ENCODE measurements around the gene LMNA. TPM values are rescaled to one million over a fixed set of nuclear protein-coding genes. Genes with fewer than 3 reads are reported as not detected.
A peak's percentile ranks its signal among the peaks of the same experiment; 100 is the strongest.
"Not testable (repeated sequence)": the region's sequence is repeated elsewhere in the genome, so short reads cannot be mapped to it uniquely, and the experiment has no call there.

LMNA gene
- total RNA-seq, 2 donors from 2014 or later, result 335 to 478 TPM

DNA sequence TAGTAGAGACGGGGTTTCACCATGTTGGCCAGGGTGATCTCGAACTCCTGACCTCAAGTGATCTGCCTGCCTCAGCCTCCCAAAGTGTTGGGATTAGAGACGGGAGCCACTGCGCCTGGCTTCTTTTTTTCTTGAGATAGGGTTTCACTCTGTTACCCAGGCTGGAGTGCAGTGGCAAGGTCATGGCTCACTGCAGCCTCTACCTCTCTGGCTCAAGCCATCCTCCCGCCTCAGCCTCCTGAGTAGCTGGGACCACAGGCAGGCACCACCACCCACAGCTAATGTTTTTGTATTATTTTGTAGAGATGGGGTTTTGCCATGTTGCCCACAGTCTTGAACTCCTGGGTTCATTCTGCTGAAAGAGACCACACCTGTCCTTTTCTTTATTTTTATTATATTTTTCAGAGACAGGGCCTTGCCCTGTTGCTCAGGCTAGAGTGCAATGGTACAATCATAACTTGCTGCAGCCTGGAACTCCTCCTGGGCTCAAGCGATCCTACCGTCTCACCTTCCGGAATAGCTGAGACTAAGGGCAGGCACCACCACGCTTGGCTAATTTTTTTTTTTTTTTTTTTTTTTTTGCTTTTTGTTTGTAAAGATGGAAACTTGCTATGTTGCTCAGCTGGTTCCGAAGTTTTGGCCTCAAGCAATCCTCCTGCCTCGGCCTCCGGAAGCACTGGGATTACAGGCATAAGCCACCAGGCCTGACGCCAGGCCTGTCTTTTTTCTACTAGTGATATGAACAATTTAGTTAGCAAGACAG lies 3.1 kb downstream of the LMNA start:
- intact Hi-C loops (cut with DNase I, micrococcal nuclease), result no loop called here
- DNase-seq (no peak), ATAC-seq (no peak)

DNA sequence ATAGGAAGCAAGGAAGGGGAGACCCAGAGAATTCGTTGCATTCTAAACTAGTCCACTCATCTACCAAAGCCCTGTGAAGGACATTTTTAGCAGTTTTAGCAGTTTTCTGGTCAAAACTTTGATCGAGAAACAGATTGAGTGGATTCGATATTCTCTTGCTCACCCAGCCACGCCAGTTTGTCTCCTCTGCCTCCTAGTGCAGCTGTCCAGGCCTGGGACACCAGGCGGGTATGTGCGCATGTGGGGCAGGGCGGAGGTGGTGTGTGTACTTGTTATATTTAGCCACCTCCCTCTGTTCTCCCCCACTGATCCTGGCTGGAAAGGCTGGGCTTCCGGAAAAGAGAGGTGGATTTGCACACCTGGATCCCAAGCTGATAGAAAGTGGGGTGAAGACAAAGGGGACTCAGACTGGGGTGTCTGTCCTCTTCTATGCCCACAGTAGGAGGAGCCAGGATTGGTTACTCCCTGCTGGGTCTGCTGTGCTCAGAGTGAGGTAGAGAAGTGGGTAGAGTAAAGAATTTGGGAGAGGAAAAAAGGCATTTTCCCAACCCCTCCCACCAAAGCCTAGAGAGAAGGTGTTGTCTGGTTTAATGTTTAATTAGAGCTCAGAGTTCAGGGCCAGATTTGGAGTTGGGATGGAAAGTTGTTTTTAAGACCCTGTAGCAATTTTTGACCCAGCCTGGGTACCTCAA lies 3.8 kb downstream of the LMNA start:
- intact Hi-C loops (cut with DNase I, micrococcal nuclease), result no loop called here
- DNase-seq (peak; percentile 85 to 92), ATAC-seq (peak; percentile 58)

DNA sequence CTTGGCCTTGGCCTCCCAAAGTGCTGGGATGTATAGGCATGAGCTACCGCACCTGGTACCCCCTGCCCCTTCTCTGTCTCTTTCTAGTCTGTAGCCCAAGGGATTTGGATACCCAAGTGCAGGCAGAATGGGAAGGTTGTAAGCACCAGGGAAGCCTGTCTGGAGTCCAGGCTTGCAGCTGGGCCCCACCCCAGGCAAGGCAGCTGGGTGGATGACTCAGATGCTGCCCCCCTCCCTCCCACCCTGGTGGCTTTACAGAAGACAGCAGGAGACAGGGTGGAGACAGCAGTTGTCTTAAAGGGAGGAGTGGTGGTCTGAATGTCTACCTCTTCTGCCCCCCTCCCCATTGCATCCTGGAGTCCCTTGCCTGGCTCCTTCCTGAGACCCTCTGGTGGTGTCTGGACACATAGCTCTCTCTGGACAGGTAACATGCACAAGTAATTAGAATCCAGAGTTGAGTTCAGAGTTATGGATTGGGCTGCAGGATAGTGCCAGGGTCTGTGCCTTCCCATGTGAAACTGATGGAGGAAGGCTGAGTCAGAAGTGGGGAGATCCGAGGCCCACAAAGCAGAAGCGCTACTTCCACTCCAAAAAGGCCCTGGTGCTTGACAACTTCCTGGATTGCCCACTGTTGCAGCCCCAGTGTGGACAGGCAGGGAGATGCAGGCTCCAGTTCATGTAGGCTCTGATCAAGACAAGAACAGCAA lies 5.1 kb downstream of the LMNA start:
- intact Hi-C loops (cut with DNase I, micrococcal nuclease), result no loop called here
- DNase-seq (peak; percentile 65 to 75), ATAC-seq (peak; percentile 12)

DNA sequence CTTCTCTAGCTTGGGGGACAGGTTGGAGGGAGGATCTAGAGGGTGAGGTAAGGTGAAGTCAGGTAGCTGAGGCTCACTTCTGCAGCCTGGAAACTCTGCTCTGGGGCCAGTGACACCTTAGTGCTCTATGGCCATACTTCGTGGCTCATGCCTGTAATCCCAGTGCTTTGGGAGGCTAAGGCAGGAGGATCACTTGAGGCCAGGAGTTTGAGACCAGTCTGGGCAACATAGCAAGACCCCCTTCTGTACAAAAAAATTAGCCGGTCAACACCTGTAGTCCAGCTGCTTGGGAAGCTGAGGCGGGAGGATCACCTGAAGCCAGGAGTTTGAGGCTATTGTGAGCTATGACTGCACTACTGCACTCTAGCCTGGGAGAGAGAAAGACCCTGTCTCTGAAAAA lies 5.8 kb downstream of the LMNA start:
- ATAC-seq (no peak), DNase-seq (no peak)
- intact Hi-C loops (cut with DNase I, micrococcal nuclease), result no loop called here

DNA sequence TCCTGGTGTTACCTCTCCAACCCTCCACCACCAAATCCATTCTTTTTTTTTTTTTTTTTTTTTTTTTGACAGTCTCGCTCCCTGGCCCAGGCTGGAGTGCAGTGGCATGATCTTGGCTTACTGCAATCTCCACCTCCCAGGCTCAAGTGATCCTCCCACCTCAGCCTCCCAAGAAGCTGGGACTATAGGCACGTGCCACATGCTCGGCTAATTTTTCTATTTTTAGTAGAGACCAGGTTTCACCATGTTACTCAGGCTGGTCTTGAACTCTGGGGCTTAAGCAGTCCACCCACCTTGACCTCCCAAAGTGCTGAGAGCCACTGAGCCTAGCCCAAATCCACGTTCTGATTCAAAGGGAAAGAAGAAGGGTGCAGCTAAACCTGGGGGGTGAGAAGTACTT lies 6.5 kb downstream of the LMNA start:
- intact Hi-C loops (cut with DNase I, micrococcal nuclease); ATAC-seq; DNase-seq: not testable (repeated sequence)

DNA sequence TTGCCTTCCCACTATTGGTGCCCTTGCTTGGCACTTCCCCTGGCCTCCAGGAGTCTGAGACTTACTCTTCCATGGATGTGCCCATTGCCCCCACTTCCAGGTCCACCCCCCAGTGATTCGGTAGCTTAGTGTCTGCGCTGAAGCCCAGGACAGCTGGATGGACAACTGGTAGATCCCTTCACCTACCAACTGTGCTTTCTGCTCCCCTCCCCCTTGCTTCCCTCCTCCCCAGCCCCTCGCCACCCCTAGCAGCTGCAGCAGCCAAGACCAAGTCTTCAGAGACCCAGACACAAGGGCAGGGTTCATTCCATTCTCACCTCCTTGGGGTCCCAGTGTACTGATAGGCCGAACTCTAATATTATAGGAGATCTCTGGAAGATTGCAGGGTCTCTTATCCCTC lies 6.9 kb downstream of the LMNA start:
- no peak for DNase-seq
- no peak for ATAC-seq
- intact Hi-C loops (cut with DNase I, micrococcal nuclease), result no loop called here

DNA sequence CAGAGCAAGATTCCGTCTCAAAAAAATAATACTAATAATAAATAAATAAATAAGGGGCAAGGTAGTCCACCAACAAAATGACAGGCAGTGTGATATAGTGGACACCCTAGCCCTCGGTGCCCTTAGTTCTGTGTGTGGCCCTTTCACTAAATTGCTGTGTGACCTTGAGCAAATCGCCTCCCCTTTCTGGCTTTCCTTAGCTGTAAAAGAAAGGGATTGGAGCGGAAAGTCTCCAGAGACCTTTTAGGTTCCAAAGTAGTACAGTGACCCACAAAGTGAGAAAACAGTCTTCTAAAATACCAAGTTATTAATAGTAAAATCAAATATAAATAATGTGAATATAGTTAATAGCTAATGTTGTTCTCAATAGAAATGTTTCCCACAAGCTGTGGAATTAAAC lies 7.6 kb downstream of the LMNA start:
- intact Hi-C loops (cut with DNase I, micrococcal nuclease), result no loop called here

DNA sequence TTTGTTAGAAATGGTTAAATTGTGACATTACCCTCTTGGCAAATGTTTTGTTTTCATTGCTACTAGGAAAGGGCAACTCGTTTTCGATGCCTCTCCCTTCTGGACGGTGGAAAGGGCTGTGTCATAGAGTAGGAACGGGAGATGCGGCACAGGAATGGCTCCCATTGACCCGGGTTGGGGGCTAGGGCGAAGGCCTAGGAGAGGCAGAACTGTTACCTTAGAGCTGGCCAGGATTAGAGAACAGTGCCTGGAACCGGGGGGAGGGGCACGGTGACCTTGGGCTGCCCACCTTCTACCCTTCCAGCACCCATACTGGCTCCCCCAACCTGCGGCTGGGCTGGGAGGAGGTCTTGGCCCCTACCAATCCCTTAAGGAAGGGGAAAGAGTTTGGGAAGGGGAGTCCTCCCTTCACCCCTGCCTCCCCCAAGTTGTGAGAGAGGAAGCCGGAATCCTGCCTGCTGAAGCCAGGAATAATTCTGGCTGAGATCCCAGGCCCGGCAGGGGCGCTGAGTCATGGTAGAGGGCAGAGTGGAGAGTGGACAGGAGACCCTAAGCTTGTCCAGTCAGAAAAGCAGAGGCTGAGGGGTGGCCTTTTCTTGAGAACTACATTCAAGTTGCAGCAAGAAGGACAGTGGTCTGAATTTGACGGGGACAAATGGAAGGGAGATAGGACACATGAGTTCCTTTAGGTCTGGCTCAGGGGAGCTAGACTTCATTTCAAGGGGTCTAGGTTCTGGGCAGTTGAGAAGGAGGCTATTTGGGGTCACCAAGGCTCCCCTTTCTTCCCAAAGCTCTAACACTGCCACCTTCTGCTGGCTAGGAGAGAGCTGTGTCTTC lies 8.2 kb downstream of the LMNA start:
- DNase-seq, result peak; percentile 68 to 79
- ATAC-seq, result peak; percentile 6
- intact Hi-C loops (cut with DNase I, micrococcal nuclease), result no loop called here

More for the DNA sequence above, 7.6 kb downstream of the LMNA start:
- DNase-seq (no peak), ATAC-seq (no peak)

DNA sequence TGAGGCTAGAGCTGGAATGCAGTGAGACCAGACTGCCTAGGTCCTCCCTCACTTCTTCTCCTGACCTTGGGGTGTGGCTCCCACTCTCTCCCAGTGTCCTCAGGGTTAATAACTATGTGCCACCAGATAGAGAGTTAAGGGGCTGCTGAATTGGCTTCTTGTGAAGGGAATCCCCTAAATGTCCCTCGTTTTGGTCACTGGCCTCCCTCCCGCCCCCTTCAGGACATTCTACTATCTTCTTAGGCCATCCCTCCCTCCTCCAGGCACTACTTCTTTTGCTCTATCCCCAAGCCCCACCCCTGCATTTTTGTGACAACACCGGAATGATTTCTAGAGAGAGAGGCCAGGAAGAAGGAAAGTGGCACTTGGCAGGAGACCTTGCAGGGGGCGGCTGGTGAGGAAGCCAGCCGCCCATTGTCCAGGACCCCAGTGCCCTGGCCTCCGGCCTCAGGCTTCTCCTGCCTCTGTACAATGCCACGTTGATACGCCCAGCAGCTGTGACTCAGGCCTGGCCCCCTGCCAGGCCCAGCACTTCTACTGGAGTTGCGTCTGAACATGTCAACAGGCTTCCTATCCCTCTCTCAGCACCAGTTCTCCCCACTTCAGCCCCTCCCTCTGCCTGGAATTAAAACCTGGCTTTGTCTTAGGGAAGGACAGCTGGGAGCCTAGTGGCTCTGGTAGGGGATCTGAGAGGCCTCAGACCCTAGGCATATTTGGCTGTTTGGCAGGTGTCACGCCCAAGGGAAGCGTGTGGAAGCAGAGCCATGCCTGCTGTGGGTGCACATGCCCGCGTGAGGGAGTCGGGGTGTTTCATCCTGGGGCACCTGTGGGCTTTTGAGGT lies 9.1 kb downstream of the LMNA start:
- DNase-seq (peak; percentile 92 to 96), ATAC-seq (peak; percentile 70)
- intact Hi-C loops (cut with DNase I, micrococcal nuclease), result no loop called here

DNA sequence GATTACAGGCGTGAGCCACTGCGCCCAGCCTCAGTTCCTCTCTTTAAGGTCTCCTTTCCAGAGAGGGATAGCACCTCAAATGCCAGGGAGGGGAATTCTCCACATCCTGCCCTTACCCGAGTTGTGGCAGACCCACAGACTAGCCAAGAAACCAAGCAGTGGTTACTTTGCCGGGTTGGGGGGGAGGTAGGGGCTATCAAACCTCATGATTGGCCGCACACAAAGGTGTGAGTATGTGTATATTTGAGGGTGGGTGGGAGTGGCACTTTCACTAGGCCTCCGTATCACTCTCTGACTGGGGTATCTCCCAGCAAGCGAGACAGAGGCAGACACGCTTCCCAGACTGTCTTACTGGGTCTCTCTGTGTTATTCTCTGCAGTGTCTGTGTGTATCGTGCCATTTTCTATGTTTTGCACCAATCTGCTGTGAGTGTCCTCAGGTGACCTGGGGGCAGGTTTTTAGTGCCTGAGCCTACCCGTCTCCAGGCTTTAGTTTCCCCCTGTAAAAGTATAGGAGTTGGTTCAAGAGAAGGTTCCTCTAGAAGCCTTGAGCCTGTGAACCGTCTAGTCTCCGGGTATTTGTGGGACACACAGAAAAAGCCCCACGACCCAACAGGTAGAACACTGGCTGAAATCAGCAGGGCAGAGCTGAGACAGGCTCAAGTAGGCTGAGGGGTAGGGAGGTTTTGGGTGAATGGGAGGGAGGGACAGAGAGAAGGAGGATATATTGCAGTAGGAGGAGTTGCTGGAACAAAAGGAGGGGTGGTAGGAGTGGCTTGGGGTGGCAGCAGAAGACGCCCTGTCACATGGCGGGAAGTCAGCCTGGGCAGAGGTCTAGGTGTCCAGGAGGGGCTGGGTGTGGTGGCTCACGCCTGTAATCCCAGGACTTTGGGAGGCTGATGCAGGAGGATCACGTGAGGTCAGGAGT lies 10.3 kb downstream of the LMNA start:
- intact Hi-C loops (cut with DNase I, micrococcal nuclease), result no loop called here
- DNase-seq, result peak; percentile 74 to 94
- peak; percentile 69 for ATAC-seq

DNA sequence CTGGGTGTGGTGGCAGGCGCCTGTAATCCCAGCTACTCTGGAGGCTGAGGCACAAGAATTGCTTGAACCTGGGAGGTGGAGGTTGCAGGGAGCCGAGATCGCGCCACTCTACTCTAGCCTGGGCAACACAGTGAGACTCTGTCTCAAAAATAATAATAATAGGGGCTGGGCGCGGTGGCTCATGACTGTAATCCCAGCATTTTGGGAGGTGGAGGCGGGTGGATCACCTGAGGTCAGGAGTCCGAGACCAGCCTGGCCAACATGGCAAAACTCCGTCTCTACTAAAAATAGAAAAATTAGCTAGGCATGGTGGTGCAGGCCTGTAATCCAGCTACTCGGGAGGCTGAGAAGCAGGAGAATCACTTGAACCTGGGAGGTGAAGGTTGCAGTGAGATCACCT lies 11.0 kb downstream of the LMNA start:
- ATAC-seq; intact Hi-C loops (cut with DNase I, micrococcal nuclease): not testable (repeated sequence)
- DNase-seq, result peak in 1 of 2 donors; percentile 34

DNA sequence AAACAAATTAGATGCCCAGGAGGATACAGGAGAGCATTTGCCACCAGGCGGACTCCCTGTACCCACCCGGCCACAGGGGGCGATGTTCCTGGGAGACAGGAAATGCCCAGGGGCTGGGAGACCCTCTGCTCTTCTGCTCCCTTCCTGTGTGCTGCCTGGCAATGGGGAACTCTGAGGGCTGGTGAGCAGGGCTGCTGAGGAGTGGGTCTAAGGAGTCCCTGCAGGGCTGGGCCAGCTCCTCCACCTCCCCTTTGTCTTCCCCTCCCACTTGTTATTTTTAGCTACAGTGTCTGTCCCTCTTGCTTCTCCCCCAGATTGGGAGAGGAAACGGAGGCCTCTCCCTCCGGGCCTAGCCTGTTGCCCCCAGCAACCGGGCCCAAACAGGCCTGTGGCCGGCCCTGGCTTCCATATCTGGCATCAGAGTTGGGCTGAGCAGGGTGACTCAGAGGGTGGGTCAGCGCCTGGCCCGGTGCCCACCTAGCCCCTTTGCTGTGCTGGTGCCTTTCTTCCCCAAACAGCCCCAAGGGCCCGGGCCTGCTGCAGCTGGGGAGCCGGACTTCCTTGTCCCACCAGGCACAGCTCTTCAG lies 11.6 kb downstream of the LMNA start:
- ATAC-seq (no peak), DNase-seq (peak; percentile 76 to 87)
- intact Hi-C loops (cut with DNase I, micrococcal nuclease), result no loop called here

DNA sequence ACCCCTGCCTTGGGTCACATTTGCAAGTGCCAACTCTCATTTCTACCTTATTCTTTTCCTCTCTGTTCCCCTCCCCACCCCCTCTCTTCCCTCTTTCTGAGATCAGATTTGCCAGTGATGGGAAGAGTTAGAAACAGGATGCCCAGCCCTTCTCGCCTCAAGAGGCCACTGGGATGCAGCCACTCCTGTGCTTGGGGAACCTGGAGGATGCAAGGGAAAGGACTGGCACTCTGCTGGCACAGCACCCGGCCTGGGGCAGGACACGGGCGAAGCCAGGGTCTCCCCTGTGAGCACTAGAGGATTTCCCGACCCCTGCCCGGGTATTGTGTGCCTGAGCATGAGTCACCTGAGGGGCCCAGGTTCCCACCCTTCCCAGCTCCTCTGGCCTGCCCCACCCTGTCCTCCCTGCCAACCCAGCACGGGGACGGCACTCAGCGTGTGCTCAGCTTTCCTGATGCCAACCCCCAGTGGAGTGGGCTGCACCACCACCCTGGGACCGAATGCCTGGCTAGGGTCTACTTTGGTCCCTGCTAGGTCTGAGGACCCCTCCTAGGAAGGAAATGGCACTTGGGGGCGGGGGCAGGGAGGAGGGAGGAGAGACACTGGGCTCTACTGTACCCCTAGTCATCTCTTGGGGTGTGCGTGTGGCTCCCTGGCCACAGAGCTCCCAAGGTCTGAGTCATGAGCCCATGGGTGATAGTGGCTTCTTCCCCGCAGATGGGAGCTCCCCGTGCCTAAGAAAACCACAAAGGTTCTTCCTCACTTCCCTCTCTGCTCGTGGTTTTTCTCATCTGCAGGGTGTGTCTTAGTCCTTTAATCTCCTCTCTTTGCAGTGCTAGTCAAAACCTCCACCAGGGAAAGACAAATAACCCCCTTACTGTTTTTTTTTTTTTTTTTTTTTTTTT lies 12.4 kb downstream of the LMNA start:
- ATAC-seq (no peak), DNase-seq (peak; percentile 42 to 76)
- intact Hi-C loops (cut with DNase I, micrococcal nuclease), result no loop called here

DNA sequence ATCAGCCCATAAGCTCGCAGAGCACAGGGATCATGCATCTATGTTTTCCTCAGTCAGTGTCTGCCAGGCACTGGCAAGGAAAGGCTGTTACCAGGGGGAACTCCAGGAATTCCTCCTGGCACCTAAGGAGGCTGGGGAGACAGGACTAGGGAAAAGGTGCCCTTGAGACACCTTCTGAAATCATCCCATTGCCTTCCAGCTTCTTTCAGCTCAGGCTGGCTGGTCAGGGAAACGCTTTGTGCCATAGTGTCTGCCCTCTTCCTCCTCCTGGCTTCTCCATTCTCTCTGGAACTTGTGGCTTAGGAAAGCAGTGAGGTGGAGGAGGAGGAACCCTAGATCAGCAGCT lies 13.8 kb downstream of the LMNA start:
- intact Hi-C loops (cut with DNase I, micrococcal nuclease), result loop anchor here in 1 of 2 donors (2.0 kb wide), 1 partner anchor 31 kb away; no protein-coding TSS in a partner anchor
- ATAC-seq, result no peak
- no peak for DNase-seq

DNA sequence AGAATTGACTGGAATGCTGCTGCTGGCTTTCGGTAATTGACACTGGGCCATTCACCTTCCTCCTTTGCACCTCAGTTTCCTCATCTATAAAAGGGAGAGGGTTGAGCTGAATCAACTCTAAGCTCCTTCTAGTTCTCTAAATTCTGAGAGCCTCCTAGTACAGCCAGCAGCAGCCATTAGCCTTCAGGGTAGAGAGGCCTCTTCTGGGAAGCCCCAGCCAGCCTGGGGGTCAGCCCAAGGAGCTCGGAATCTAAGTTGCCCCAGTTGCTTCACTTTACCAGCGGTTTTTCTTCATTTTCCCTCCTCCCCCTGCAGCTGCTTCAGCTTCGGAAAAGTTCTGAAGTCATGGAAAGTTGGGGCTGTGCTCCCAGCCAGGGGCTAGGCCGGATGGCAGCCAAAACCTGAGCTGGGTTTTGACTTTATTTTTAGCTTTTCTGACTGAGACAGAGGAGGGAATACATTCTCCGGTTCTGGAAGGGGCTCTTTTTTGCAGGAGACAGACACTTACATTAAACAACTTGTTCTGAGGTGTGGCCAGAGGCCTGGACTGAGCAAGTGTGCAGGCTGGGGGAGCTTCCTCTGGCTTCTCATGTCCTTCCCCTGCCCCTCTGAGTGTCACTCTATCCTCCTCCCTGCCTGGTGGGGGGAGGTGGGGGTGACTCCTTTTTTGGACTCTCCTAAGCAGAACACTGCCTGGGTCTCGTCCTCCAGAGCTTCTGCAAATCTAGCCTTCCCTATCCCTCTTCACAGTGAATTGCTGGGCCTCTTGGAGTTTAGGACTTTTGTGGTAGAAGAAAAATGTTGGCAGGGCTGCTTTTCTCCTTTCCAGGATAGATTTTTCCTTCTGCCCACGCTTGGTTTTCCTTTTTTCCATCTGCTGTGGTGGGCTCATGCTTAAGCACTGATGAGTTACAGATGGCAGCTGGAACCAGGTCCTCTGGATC lies 14.4 kb downstream of the LMNA start:
- no peak for DNase-seq
- intact Hi-C loops (cut with DNase I, micrococcal nuclease), result loop anchor here in 1 of 2 donors (2.0 kb wide), 1 partner anchor 32 kb away; no protein-coding TSS in a partner anchor
- ATAC-seq, result no peak
